ENCODE data around the gene MARK2.
A peak's percentile ranks its signal among the peaks of the same experiment; 100 is the strongest.

MARK2 gene

GRCh38 chr11:63879598-63880402 lies 40.9 kb downstream of the MARK2 start:
- DNase-seq (ENCODE audit: low read depth in 2 of 2, low spot score in 1 of 2) = no peak

GRCh38 chr11:63880403-63880790 lies 41.5 kb downstream of the MARK2 start:
- no peak for DNase-seq (ENCODE audit: low read depth in 2 of 2, low spot score in 1 of 2)

- no peak for DNase-seq (ENCODE audit: low read depth in 2 of 2, low spot score in 1 of 2)
Observed at GRCh38 chr11:63882555-63883242, 43.8 kb downstream of the MARK2 start.

GRCh38 chr11:63883791-63884190 lies 44.9 kb downstream of the MARK2 start:
- DNase-seq (ENCODE audit: low read depth in 2 of 2, low spot score in 1 of 2) = no peak

GRCh38 chr11:63884196-63884932 lies 45.5 kb downstream of the MARK2 start:
- DNase-seq (ENCODE audit: low read depth in 2 of 2, low spot score in 1 of 2) = no peak

GRCh38 chr11:63887386-63887999 lies 48.6 kb downstream of the MARK2 start:
- no peak for DNase-seq (ENCODE audit: low read depth in 2 of 2, low spot score in 1 of 2)

GRCh38 chr11:63888170-63889086 lies 49.5 kb downstream of the MARK2 start:
- DNase-seq (ENCODE audit: low read depth in 2 of 2, low spot score in 1 of 2) = peak; percentile 38 to 40

- no peak for DNase-seq (ENCODE audit: low read depth in 2 of 2, low spot score in 1 of 2)
Observed at GRCh38 chr11:63889344-63889743, 50.4 kb downstream of the MARK2 start.

GRCh38 chr11:63890368-63890767 lies 51.5 kb downstream of the MARK2 start:
- DNase-seq (ENCODE audit: low read depth in 2 of 2, low spot score in 1 of 2) = no peak

- no peak for DNase-seq (ENCODE audit: low read depth in 2 of 2, low spot score in 1 of 2)
Observed at GRCh38 chr11:63892228-63892627, 53.3 kb downstream of the MARK2 start.

- DNase-seq (ENCODE audit: low read depth in 2 of 2, low spot score in 1 of 2) = no peak
Observed at GRCh38 chr11:63893355-63893754, 54.4 kb downstream of the MARK2 start.

- no peak for DNase-seq (ENCODE audit: low read depth in 2 of 2, low spot score in 1 of 2)
Observed at GRCh38 chr11:63896071-63896470, 57.2 kb downstream of the MARK2 start.

- no peak for DNase-seq (ENCODE audit: low read depth in 2 of 2, low spot score in 1 of 2)
Observed at GRCh38 chr11:63897459-63898146, 58.7 kb downstream of the MARK2 start.

- no peak for DNase-seq (ENCODE audit: low read depth in 2 of 2, low spot score in 1 of 2)
Observed at GRCh38 chr11:63901660-63902059, 62.8 kb downstream of the MARK2 start.

- no peak for DNase-seq (ENCODE audit: low read depth in 2 of 2, low spot score in 1 of 2)
Observed at GRCh38 chr11:63903884-63904283, 65.0 kb downstream of the MARK2 start.

- no peak for DNase-seq (ENCODE audit: low read depth in 2 of 2, low spot score in 1 of 2)
Observed at GRCh38 chr11:63904743-63905142, 65.8 kb downstream of the MARK2 start.

GRCh38 chr11:63905179-63905578 lies 66.3 kb downstream of the MARK2 start:
- DNase-seq (ENCODE audit: low read depth in 2 of 2, low spot score in 1 of 2) = no peak

GRCh38 chr11:63906087-63906486 lies 67.2 kb downstream of the MARK2 start:
- DNase-seq (ENCODE audit: low read depth in 2 of 2, low spot score in 1 of 2) = no peak

GRCh38 chr11:63906585-63906984 lies 67.7 kb downstream of the MARK2 start:
- no peak for DNase-seq (ENCODE audit: low read depth in 2 of 2, low spot score in 1 of 2)

- DNase-seq (ENCODE audit: low read depth in 2 of 2, low spot score in 1 of 2) = no peak
Observed at GRCh38 chr11:63907063-63907462, 68.2 kb downstream of the MARK2 start.
